Measurements from ENCODE around the gene PSD2.

The PSD2 gene

GRCh38 chr5:139838381-139839197, 43.0 kb downstream of the PSD2 start:
- DNase-seq = no peak

GRCh38 chr5:139839232-139839815, 43.7 kb downstream of the PSD2 start:
- no peak for DNase-seq

DNA sequence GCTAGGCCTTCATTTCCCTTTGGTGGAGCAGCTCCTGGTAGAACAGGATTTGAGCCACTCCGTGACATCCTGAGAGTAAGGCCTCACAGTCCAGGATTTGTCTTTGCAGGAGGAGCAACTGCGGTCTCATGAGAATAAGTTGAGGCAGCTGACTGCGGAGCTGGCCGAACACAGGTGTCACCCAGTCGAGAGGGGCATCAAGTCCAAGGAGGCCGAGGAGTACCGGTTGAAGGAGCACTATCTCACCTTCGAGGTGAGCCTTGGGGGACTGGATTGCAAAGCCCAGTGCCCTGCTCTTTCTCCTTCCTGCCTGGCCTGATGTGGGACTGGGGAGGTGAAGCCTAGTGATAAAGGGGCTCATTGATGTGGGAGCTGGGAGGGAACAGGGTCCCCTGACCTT, 44.3 kb downstream of the PSD2 start:
- DNase-seq = no peak

- DNase-seq = no peak
Observed at GRCh38 chr5:139841549-139841948, 45.9 kb downstream of the PSD2 start.

GRCh38 chr5:139842321-139842720, 46.7 kb downstream of the PSD2 start:
- no peak for DNase-seq

DNA sequence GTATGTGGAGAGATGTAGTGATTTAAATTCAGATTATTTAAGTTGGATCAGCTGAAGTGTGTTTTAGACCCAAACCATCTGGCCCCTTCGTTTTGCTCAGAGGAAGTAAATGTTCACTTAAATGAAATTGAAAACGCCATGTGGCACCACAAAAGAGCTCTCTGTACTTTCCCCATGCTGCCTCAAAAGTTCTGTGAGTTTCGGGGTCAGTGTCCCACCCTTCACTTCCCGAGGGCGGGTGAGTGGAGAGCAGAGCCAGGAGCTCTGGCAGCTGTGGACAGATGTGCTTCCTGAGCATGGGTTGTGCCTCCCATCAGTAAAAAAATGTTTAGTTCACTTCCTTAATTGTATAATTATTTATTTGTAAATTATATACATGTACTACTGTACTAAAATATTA, 48.4 kb downstream of the PSD2 start:
- no peak for DNase-seq

- DNase-seq = peak; percentile 56
Observed at GRCh38 chr5:139844472-139845145, 49.0 kb downstream of the PSD2 start.

DNA sequence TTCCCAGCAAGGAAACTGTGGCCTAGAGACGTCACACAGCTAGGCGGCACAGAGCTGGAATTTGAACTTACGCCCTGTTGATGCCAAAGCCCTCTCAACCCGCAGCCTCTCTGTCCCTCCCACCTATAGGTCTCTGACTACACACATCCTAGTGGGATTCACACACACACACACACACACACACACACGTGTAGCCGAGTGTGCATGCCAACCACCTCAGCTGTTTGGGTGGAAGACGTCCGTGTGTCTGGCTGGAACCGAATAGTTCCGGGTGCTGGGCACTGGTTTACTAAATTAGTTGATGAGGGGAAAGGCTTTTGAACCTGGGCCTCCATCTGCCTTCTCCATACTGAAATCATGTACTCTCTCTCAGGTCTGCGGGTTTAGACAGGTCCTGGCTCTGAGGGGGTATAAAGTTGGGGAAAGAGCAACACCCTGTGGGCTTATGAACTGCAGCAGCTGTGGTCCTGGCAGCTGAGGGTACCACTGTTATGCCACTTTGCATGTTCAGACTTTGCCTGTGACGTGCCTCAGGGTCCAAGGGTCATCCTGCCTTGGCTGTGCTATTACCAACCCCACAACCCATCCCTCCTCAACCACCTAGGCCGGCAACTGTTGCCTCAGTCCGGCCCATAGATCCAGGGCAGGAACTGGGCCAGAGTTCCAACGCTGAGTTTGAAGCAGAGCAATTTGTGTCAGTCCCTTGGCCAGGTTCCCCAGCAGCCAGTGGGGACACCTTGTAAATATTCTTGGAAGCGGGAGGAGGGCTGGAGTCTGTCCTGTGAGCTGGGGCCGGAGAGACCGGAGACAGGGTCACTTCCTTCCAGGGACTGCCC, 50.5 kb downstream of the PSD2 start:
- DNase-seq = no peak

DNA sequence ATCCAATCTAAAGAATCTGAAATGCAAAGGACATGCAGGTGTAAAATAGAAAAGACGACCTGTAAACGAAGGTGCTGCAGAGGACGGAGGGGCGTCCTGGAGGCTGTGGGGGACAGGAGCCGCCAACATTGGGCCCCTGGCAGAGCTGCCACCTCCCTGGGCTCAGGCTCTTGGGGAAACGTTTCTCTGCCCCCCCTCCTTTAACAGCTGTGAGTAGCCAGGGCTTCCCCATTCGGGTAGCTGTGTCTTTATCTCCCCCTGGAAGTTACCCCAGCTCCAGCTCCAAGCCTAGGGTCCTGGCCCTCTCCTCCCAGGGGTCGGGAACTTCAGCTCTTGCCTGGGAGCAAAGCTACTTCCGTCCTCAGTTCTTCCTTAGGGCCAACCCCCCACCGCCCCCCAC, 51.5 kb downstream of the PSD2 start:
- no peak for DNase-seq

- DNase-seq = no peak
Observed at GRCh38 chr5:139847790-139848507, 52.3 kb downstream of the PSD2 start.

DNA sequence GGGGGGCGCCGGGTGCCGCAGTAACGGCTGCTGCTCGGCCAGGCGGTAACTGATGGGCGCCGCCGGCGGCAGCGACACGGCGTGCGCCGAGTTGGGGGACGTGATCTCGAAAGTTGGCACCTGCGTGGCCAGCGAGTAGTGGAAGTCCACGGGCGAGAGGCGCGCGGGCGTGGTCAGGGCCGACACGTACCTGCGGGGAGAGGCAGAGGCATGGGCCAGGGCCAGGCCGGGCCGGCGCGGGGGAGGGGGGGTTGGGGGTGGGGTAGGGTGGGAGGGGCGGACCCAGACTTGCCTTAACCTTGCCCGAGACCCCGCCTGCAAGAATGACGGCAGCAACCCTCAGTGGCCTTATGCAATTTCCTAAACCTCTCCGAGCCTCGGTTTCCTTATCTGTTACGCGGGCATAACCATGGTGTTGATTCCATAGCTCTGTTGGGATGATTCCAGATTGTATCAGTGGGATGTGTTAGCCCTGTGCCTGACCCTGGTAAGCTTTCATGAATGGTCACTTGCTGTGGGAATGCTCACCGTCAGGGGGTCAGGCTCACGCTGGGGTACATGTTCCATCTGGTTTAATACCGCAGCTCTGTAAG, 53.0 kb downstream of the PSD2 start:
- no peak for DNase-seq

- no peak for DNase-seq
Observed at GRCh38 chr5:139849501-139849900, 53.9 kb downstream of the PSD2 start.

- no peak for DNase-seq
Observed at GRCh38 chr5:139849942-139850341, 54.3 kb downstream of the PSD2 start.

DNA sequence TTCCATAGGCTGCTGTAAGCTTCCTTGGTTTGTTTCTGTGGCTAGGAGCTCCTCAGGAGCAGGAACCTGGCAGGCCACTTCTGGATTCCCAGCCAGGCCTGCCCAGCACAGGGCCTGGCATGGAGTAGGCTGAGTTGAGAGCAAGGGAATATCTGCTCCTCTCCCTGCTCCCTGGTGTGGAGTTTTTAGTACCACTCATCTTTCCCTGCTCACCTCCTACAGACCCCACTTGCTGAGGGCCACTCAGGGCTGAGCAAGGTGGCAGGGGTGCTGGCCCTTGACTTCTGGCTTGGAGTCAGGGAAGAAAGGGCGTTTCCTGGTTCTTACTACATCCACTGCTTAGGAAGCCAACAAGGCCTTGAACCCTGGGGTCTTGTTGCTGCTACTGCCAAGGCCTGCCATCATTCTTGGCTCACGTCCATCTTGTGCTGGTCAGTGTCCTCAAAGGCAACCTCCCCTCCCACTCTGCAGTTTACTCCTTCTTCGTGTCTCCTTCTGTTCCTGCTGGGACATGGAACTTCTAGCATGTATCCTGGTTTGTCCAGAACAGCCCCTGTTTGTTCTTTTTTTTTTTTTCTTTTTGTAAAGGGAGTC, 54.9 kb downstream of the PSD2 start:
- no peak for DNase-seq

- no peak for DNase-seq
Observed at GRCh38 chr5:139851558-139851957, 56.0 kb downstream of the PSD2 start.

GRCh38 chr5:139852696-139853095, 57.1 kb downstream of the PSD2 start:
- DNase-seq = no peak

- DNase-seq = no peak
Observed at GRCh38 chr5:139854029-139854605, 58.5 kb downstream of the PSD2 start.

DNA sequence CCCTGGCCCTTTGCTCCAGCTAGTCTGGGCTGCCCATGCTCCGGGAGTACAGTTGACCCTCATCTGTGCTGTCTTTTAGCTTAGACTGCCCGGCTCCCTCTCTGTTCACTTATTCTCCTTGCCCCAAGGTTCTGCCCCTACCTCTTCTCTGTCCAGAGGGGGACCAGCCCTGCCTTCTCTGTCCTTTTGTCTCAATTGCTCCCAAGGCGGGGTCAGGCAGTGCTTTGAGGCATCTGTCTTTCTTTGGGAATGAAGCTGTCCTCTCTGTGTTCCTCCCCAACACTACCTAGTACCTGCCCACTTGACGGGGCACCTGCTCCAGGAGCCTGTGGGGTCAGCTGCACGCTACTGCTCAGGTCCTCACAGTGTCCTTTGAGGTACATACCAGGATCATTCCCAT, 59.3 kb downstream of the PSD2 start:
- DNase-seq = no peak

DNA sequence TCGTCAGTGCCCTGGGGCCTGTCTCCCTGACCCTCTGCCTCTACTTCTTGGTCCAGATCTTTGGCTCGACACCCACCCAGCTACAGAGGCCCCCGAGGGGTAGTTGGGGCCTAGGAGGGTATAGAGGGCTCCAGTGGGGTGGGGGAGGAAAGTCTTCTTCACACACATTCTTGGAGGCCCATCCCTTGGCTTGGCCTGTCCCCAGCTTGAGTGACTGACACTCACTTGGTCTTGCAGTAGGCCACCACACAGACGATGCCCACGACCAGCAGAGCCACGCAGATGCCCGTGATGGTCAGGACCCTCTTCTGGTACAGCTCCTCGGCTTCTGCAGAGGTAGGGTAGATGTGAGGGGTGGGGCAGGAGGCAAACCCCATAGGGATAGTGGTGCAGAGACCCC, 59.8 kb downstream of the PSD2 start:
- DNase-seq = no peak

GRCh38 chr5:139855946-139856540, 60.4 kb downstream of the PSD2 start:
- DNase-seq = no peak

DNA sequence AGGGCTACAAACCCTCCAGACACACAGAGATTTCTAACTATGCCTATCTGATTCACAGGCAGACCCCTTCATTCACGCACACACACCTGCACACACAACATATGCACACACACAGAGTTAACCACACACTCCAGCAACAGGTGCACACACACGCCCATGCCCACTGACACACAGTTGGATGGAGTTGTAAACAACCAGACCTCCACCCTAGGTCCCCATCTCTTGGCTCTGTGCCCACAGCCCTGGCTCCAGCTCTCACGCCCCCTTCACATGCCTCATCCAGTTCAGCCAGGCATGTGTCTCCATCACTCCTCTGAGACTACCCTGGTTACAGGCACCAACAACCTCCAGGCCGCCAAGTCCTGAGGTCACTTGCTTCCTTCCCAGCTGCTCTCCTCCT, 61.1 kb downstream of the PSD2 start:
- DNase-seq = no peak
